SU-DHL-6 (cell line): ENCODE measurements around the gene NHSL2.

Experiments
- CTCF ChIP-seq: fragments of 200-600 bp; sonication (generic); IDR thresholded peaks from one replicate; pipeline ENCODE4 v1.5.1; 2017; ENCODE audit warnings: antibody characterized with exemption, mild to moderate bottlenecking, low read length, moderate library complexity; ENCODE audit not compliant: insufficient read depth, poor library complexity, severe bottlenecking
- EZH2phosphoT487 ChIP-seq: fragments of 200-600 bp; sonication (generic), shearing (Covaris generic); conservative IDR thresholded peaks from 2 replicates; pipeline ENCODE4 v1.6.1; 2018; ENCODE audit warnings: mild to moderate bottlenecking, antibody characterized with exemption, low read length, moderate library complexity, mixed read lengths

- no peak for TF ChIP-seq CTCF
- TF ChIP-seq EZH2phosphoT487: no peak
Observed at GRCh38 chrX:72025236-72025770, 114.7 kb downstream of the NHSL2 start.
